ENCODE results near the gene PSKH1. TPM values are rescaled to one million over a fixed set of nuclear protein-coding genes. Genes with fewer than 3 reads are reported as not detected.
"Not testable (repeated sequence)": the region's sequence is repeated elsewhere in the genome, so short reads cannot be mapped to it uniquely, and the experiment has no call there.

PSKH1 gene
- total RNA-seq, 1 donor from 2014 or later, result 15.5 TPM

GRCh38 chr16:67910158-67910557, 17.1 kb downstream of the PSKH1 start:
- Histone ChIP-seq H3K36me3 (ENCODE audit: control insufficient read depth, insufficient read depth, low read length) (peaks cover 18% of the 10 kb centered on the region), H3K27me3 (ENCODE audit: control insufficient read depth, insufficient read depth, low read length) (no peaks in the 10 kb centered on the region), H3K4me3 (ENCODE audit: low read depth, low read length) (no peak overlapping the region)
- TF ChIP-seq CTCF (IDR thresholded peaks at IDR 0.05; ENCODE audit: insufficient read depth, low read length, severe bottlenecking), result no peak
- DNase-seq (ENCODE audit: low read depth), result peak; percentile 70
- no peak for FAIRE-seq

DNA sequence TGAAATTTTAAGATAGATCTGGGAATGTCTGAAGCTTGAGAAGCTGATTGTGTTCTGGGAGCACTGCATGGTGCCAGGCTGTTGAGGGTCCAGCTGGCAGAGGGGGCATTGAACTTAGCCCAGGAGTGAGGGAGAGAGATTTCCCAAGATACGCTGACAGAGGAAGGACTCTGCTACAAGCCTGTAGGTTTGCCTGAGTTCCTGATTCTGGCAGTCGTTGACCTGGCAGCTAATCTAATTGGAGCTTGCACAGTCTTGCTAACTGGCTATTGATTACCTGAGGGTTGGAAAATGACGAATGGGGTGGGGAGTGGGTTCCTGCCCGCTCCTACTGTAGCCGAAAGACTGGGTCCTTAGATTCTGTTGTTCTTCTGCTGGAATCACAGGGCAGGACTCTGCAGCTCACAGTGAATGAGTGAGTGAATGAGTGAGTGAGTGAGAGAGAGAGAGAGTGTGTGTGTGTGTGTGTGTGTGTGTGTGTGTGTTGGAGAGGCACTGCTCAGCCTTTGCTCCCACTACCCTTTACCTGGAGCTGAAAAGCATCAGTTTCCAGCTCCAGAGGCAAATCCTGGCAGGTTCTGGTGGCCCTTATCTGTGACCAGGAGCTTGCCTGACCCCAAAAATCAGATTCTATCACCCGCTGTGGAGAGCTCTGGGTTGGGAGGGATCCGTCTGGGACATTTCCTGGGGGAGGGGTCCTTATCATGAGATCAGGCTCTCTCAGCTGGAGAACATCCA, 21.9 kb downstream of the PSKH1 start:
- DNase-seq (ENCODE audit: low read depth), result no peak
- no peaks in the 10 kb centered on the region for H3K27me3 ChIP-seq (ENCODE audit: control insufficient read depth, insufficient read depth, low read length)
- TF ChIP-seq CTCF (IDR thresholded peaks at IDR 0.05; ENCODE audit: insufficient read depth, low read length, severe bottlenecking), result no peak
- no peak for FAIRE-seq
- peaks cover 8% of the 10 kb centered on the region for H3K36me3 ChIP-seq (ENCODE audit: control insufficient read depth, insufficient read depth, low read length)
- H3K4me3 ChIP-seq (ENCODE audit: low read depth, low read length), result no peak overlapping the region

DNA sequence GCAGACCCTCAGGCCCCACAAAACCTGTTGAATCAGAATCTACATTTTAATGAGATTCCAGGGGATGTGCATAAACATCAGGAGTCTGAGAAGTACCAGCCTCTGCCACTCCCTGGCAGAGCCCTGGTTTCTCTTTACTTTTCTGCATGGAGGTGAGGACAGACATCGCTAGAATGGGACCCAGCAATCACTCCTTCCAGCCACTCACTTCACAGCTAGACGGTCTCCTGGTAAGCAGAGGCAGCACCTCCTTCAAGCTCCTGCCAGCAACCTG, 22.4 kb downstream of the PSKH1 start:
- not testable (repeated sequence) for H3K4me3 ChIP-seq (ENCODE audit: low read depth, low read length); H3K27me3 ChIP-seq (ENCODE audit: control insufficient read depth, insufficient read depth, low read length); DNase-seq (ENCODE audit: low read depth); H3K36me3 ChIP-seq (ENCODE audit: control insufficient read depth, insufficient read depth, low read length); FAIRE-seq

- H3K36me3 ChIP-seq (ENCODE audit: control insufficient read depth, insufficient read depth, low read length), result peaks cover 6% of the 10 kb centered on the region
- DNase-seq (ENCODE audit: low read depth) (no peak), FAIRE-seq (no peak)
- no peaks in the 10 kb centered on the region for H3K27me3 ChIP-seq (ENCODE audit: control insufficient read depth, insufficient read depth, low read length)
- no peak overlapping the region for H3K4me3 ChIP-seq (ENCODE audit: low read depth, low read length)
- TF ChIP-seq CTCF (IDR thresholded peaks at IDR 0.05; ENCODE audit: insufficient read depth, low read length, severe bottlenecking), result no peak
These were observed 23.0 kb downstream of the PSKH1 start for GRCh38 chr16:67915831-67916723.

GRCh38 chr16:67917140-67917851, 24.2 kb downstream of the PSKH1 start:
- DNase-seq (ENCODE audit: low read depth) (no peak), FAIRE-seq (no peak)
- TF ChIP-seq CTCF (IDR thresholded peaks at IDR 0.05; ENCODE audit: insufficient read depth, low read length, severe bottlenecking), result no peak
- no peak overlapping the region for H3K4me3 ChIP-seq (ENCODE audit: low read depth, low read length)
- no peaks in the 10 kb centered on the region for H3K27me3 ChIP-seq (ENCODE audit: control insufficient read depth, insufficient read depth, low read length)
- H3K36me3 ChIP-seq (ENCODE audit: control insufficient read depth, insufficient read depth, low read length), result peaks cover 6% of the 10 kb centered on the region

GRCh38 chr16:67917852-67918236, 24.8 kb downstream of the PSKH1 start:
- DNase-seq (ENCODE audit: low read depth) (peak; percentile 89), FAIRE-seq (peak; percentile 95)
- Histone ChIP-seq H3K27me3 (ENCODE audit: control insufficient read depth, insufficient read depth, low read length) (no peaks in the 10 kb centered on the region), H3K4me3 (ENCODE audit: low read depth, low read length) (no peak overlapping the region), H3K36me3 (ENCODE audit: control insufficient read depth, insufficient read depth, low read length) (peaks cover 6% of the 10 kb centered on the region)
- no peak for TF ChIP-seq CTCF (IDR thresholded peaks at IDR 0.05; ENCODE audit: insufficient read depth, low read length, severe bottlenecking)
